Measurements from ENCODE around the gene SLC25A21. TPM values are rescaled to one million over a fixed set of nuclear protein-coding genes. Genes with fewer than 3 reads are reported as not detected.

SLC25A21 gene
- polyA plus RNA-seq, 1 donor: 1.2 TPM

DNA sequence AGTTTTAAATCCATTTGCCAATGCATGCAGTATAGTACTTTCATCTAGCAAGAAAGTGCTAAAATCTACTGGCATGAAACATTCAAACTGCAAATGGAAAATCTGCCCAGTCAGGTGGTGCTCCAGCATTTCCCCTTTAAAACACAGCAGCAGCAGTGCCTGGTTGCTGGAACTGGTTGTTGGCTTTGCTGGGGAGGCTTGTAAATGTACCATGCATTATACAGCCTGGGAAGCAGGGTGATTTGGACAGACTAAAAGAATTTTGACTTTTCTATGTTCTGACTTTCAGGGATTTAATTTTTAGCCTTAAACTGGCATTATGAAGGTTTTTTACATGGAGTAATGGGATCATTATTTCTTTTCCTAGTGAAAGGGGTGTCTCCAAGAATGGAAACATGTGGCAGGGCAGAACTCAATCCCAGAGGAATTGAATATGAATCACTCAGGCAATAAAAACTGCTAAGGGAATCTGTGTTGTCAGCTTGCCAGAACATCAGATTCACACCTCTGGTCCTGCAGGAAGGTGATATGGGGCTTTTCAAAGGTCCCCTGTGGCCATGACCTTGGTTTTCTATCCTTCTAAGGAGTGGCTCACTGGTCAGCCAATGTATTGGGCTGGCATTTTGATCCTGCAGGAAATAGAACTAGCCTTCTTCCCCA lies 519.7 kb downstream of the SLC25A21 start:
- no peak for DNase-seq (ENCODE audit: low read depth)

DNA sequence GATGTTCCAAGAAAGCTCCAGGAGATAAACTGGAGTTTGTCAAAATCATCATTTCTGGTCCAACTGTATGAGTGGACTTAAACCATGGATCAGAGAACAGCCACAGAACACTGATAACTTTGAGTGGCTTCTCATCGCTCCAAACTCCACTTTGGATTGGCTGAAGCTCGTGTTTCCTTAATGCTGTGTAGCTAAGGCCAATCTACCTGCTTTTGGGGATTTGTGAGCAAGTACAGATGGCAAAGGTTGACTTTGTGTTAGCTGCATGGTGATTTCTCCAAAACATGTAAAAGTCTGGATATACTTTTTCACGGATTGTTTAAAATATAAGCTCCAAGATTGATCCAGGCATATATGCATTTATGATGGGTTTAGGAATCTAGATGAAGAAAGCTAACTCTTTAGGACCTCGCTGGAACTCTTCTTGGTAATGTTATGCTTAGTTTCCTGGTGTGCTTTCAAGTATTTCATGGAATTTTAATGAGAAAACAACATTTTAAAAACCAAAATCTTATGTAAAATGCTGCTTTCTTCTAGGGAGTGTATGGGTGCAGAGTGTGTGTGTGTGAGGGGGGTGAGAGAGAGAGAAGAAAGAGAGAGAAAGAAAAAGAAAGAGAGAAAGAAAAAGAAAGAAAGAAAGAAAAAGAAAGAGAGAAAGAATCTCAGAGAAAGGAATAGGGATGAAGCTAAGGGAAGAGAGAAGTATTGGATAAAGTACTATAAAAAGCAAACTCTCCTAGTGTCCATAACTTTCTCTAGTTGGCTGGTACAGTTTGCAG lies 522.3 kb downstream of the SLC25A21 start:
- no peak for DNase-seq (ENCODE audit: low read depth)

- no peak for DNase-seq (ENCODE audit: low read depth)
These were observed 524.3 kb downstream of the SLC25A21 start for GRCh38 chr14:36647824-36648753.

DNA sequence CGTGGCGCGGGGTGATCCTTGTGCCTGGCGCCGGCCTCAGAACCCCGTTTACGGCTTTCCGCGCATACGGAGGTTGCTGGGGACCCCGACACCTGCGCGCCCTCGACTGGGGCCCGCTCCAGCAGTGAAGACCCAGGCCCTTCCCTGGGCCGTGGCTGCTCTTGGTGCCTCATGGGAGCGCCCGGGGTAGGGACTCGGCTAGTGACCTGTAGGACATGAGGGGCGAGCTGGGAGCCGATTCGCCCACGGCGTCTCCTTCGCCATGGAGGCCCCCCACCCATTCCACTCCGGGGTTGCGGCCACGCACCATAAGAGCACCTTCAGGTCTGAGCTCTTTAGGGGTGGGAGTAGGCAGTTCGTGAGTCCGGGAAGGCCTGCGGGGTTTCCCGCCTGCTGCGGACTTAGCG lies 525.0 kb downstream of the SLC25A21 start:
- no peak for DNase-seq (ENCODE audit: low read depth)

DNA sequence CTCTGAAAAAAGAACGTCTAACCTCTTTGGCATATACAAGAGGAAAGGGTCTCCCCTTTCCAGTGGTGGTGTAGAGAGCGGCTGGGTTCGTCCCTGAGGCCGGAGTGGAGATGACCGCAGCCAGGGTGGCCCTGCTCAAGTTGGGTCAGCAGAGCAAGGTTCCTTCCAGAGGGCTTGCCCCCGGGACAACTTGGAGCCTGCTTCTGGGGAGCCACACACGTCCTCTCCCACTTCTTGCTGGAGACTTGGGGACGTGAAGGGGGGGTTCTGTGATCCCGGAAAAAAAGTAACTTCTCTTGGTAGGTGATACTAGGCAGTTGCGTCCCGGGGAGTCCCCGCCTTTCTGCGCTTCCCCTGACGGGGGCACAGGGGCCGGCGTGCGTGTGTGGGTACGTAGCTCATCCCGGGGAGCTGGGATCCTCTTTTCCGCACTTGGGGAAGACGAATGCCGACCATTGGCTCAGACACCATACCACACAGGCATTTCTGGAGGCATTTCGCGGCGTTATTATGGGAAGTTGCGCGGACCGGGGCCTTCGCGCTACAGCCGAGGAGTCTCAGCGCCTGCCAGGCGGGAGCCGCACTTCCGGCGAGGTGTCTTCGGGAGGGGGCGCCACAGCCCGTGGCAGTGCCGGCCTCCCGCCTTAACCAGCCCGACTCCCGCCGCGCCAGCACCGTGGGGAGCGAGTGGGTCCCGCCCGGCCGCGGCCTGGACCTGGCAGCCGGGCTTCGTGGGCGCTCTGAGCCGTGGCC lies 525.6 kb downstream of the SLC25A21 start:
- no peak for DNase-seq (ENCODE audit: low read depth)

GRCh38 chr14:36633580-36633979 lies 538.8 kb downstream of the SLC25A21 start:
- DNase-seq (ENCODE audit: low read depth): no peak

Other genes starting within 250 kb of the SLC25A21 start
- gene MIPOL1, start 25.3 kb upstream of the SLC25A21 start, polyA plus RNA-seq (ENCODE audit: insufficient read length): 4.8 TPM

All from forelimb muscle (tissue), 1 donor.